Activated naive CD8-positive, alpha-beta T cell treated with anti-CD3 and anti-CD28 coated beads, Interleukin-2, amount 10 ng/mL, durations not matched to agents 7 days and 5 days (primary cell): ENCODE results near the gene GRIK5. TPM values are rescaled to one million over a fixed set of nuclear protein-coding genes. Genes with fewer than 3 reads are reported as not detected.

Experiments
- ATAC-seq: fragments of 150-1000 bp; cut with Tn5 transposase; one replicate; pipeline ENCODE4 v1.10.0; 2021; ENCODE audit warnings: low read depth, moderate library complexity
- POLR2A ChIA-PET: fragments of 350-600 bp; sonication (Branson Sonifier 250); formaldehyde crosslinking; loops from one replicate; lab custom pipeline; 2021; ENCODE audit warnings: antibody characterized with exemption; lab: Charles Lee
- DNase-seq: peaks from one replicate; pipeline ENCODE4 v3.0.0; 2021
- H3K27ac Mint-ChIP-seq: one replicate; pipeline ENCODE4 v1.8.0; 2022; ENCODE audit warnings: mild to moderate bottlenecking, mixed read lengths
- H3K27me3 Mint-ChIP-seq: one replicate; pipeline ENCODE4 v1.8.0; 2022; ENCODE audit warnings: mild to moderate bottlenecking, moderate library complexity, mixed read lengths
- H3K36me3 Mint-ChIP-seq: one replicate; pipeline ENCODE4 v1.8.0; 2021; ENCODE audit warnings: mild to moderate bottlenecking, mixed read lengths
- H3K4me1 Mint-ChIP-seq: one replicate; pipeline ENCODE4 v1.8.0; 2021; ENCODE audit warnings: mixed read lengths
- H3K4me3 Mint-ChIP-seq: one replicate; pipeline ENCODE4 v1.8.0; 2022; ENCODE audit warnings: mild to moderate bottlenecking, moderate library complexity, mixed read lengths
- H3K9me3 Mint-ChIP-seq: one replicate; pipeline ENCODE4 v1.8.0; 2021; ENCODE audit warnings: mixed read lengths
- total RNA-seq, 2 experiments: library from RNA; stranded (reverse); gene quantifications; one replicate each; pipeline ENCODE4 v1.2.3, GENCODE V29; 2021

GRIK5 gene, protein sequence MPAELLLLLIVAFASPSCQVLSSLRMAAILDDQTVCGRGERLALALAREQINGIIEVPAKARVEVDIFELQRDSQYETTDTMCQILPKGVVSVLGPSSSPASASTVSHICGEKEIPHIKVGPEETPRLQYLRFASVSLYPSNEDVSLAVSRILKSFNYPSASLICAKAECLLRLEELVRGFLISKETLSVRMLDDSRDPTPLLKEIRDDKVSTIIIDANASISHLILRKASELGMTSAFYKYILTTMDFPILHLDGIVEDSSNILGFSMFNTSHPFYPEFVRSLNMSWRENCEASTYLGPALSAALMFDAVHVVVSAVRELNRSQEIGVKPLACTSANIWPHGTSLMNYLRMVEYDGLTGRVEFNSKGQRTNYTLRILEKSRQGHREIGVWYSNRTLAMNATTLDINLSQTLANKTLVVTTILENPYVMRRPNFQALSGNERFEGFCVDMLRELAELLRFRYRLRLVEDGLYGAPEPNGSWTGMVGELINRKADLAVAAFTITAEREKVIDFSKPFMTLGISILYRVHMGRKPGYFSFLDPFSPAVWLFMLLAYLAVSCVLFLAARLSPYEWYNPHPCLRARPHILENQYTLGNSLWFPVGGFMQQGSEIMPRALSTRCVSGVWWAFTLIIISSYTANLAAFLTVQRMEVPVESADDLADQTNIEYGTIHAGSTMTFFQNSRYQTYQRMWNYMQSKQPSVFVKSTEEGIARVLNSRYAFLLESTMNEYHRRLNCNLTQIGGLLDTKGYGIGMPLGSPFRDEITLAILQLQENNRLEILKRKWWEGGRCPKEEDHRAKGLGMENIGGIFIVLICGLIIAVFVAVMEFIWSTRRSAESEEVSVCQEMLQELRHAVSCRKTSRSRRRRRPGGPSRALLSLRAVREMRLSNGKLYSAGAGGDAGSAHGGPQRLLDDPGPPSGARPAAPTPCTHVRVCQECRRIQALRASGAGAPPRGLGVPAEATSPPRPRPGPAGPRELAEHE
- total RNA-seq = under 1 TPM; 0.44 to 0.79 TPM

DNA sequence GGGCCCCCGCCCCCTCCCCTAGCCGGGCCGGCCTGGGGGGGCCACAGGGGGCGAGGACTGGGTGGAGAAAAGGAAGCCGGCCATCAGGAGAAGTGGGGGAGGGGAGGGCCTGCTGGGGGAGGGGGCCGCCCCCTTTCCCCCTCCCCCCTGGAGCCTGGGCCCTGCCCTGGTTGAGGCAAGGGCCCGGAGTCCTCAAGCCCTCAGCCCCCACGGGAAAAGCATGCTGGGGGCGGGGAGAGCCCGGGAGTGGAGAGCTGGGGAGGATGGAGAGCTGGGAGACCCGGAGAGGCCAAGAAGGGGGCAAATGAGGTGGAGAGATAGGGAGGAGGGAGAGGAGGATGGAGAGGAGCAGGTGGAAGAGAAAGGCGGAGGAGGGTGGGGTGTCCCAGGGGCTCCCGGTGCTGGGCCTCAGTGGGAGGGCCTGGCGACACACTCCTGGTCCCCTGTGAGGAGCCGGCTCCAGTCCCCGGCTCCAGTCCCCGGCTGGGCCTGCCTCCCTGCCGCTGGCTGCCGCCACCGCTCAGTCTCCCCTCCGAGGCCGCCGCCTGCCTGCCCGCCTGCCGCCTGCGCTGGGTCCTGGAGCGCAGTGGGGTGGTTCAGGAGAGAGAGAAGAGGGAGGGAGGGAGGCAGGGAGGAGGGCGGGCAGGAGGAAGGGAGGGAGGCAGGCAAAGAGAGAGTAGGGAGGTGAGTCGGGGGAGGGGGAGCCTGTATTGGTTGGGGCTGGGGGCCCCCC lies at the start of gene GRIK5:
TSS of gene GRIK5 (minus strand) at position 588 of the 733 bp plus-strand sequence. CDS start 4,436 bp downstream, outside the sequence.
- no peaks in the 10 kb centered on the region for H3K36me3 Mint-ChIP-seq
- no peak within 1 kb of the TSS for H3K27ac Mint-ChIP-seq
- H3K4me1 Mint-ChIP-seq = peaks cover 5% of the 10 kb centered on the region
- ATAC-seq = no peak
- H3K9me3 Mint-ChIP-seq = no peaks in the 10 kb centered on the region
- peaks cover 8% of the 10 kb centered on the region for H3K27me3 Mint-ChIP-seq
- POLR2A ChIA-PET = no interaction called here
- no peak within 1 kb of the TSS for H3K4me3 Mint-ChIP-seq
- no peak for DNase-seq

DNA sequence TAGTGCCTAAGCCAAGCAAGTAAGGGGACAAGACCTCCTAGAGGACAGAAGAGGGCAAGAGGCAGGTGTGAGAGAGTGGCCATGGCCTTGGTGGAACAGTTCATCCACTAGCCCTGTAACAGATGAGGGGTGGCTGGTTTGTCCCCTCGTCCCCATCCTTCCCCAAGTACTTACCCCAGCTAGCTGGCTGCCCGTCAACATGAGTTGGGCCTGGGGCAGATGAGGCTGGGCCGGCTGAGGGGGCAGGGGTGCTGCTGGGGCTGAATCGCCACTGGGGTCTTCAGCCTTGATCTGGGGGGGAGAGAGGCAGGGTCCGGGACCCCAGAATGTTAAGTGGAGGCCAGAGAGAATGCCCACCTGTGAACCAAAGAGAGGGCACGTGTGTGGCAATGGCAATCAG lies 47.1 kb upstream of the GRIK5 start:
- Mint-ChIP-seq H3K4me3 (no peak overlapping the region), H3K36me3 (peaks cover 15% of the 10 kb centered on the region)

DNA sequence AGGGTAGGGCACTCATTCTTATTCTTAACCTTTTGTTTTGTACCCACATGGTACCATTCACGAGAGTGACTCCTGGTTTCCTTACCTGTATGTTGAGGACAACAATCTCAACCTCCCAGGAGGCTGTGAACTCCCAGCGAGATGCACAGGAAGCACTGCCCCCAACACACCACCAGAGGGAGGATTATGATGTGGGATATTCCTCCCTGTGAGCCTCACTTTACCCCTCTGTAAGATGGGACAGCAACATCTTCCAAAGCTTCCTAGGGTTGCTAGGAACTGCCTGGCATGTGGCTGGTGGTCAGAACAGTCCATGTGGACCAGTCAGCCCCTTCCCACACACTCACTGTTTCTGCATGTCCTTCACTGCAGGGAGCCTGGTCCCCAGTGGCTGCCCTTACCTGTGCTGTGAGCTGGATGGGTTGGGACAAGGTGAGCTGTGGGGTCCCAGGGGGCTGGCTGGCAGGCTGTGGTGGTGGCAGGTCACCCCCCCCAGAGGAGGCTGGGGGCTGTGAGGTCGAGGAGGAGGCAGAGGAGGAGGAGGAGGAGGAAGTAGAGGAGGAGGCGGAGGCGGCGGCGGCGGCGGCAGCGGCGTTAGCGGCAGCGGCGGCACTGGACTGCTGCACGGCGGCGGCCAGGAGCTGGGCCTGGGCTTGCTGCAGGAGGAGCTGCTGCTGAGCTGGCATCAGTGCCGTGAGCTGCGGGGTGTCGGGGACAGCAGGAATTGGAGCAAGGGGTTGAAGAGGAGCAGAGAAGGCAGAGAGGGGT lies 46.5 kb upstream of the GRIK5 start:
- peaks cover 31% of the 10 kb centered on the region for H3K4me1 Mint-ChIP-seq
- no peak overlapping the region for H3K4me3 Mint-ChIP-seq
- DNase-seq (no peak), ATAC-seq (no peak)
- H3K27ac Mint-ChIP-seq = no peak overlapping the region
- H3K36me3 Mint-ChIP-seq = peaks cover 15% of the 10 kb centered on the region
- no peaks in the 10 kb centered on the region for H3K9me3 Mint-ChIP-seq
- H3K27me3 Mint-ChIP-seq = no peaks in the 10 kb centered on the region
- POLR2A ChIA-PET = no interaction called here

More for the DNA sequence above, 47.1 kb upstream of the GRIK5 start:
- no peak for DNase-seq
- H3K27me3 Mint-ChIP-seq = no peaks in the 10 kb centered on the region
- POLR2A ChIA-PET = no interaction called here
- no peak for ATAC-seq
- peaks cover 32% of the 10 kb centered on the region for H3K4me1 Mint-ChIP-seq
- no peak overlapping the region for H3K27ac Mint-ChIP-seq
- H3K9me3 Mint-ChIP-seq = no peaks in the 10 kb centered on the region

DNA sequence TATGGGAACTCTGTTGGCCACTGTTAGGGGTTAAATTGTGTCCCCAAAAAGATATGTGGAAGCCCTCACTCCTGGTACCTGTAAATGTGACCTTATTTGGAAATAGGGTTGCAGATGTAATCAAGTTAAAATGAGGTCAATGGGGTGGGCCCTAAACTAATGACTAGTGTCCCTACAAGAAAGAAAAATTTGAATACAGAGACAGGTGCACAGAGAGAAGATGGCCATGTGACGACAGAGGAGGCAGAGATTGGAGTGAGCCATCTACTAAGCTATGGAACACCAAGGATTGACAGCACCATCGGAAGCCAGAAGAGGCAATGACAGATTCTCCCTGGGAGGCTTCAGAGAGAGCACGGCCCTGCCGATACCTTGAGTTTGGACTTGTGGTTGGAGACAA lies 45.7 kb upstream of the GRIK5 start:
- Mint-ChIP-seq H3K27me3 (no peaks in the 10 kb centered on the region), H3K4me1 (peaks cover 24% of the 10 kb centered on the region), H3K27ac (peak overlapping the region; percentile 31), H3K36me3 (peaks cover 15% of the 10 kb centered on the region), H3K4me3 (no peak overlapping the region), H3K9me3 (no peaks in the 10 kb centered on the region)
- DNase-seq = no peak
- POLR2A ChIA-PET = no interaction called here
- ATAC-seq = no peak

DNA sequence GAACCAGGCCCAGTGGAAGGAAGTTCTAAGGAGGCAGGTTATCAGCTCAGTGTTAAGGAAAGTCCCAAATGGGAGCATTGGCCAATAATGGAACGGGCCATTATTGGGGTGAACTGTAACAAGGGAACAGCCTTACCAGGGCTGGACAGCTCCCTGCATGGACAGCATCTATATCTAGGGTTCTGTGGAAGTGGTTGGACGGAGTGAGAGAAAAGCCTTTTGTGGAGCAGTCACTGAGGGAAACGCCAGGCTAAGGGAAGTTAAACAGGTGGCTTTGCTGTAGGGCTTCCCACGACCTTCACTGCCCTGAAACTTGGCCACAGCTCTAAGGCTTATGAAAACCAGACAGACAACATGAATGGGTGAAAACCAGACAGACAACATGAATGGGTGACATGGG lies 45.2 kb upstream of the GRIK5 start:
- no peaks in the 10 kb centered on the region for H3K27me3 Mint-ChIP-seq
- DNase-seq (no peak), ATAC-seq (no peak)
- POLR2A ChIA-PET = no interaction called here
- H3K4me3 Mint-ChIP-seq = no peak overlapping the region
- H3K9me3 Mint-ChIP-seq = no peaks in the 10 kb centered on the region
- H3K36me3 Mint-ChIP-seq = peaks cover 15% of the 10 kb centered on the region
- H3K4me1 Mint-ChIP-seq = peaks cover 23% of the 10 kb centered on the region
- H3K27ac Mint-ChIP-seq = no peak overlapping the region

DNA sequence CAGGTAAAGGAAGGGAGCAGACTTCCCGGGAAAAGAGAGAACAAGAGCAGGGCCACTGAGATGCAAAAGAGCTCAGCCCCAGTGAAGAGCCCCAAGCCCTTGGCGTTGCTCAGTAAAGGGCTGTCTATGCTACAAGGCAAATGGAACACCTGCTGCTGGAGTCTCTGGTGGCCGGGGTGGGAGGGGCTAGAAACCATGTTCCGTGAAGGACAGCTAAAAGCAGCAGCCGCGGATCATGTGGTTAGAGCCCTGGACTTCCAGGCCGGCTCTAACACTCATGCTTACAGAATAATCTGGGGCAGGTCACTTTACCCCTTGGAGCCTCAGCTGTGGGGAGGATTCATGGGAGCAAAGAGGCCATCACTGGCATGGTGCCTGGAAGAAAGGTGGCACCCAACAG lies 44.4 kb upstream of the GRIK5 start:
- DNase-seq (no peak), ATAC-seq (no peak)
- no peaks in the 10 kb centered on the region for H3K27me3 Mint-ChIP-seq
- peak overlapping the region; percentile 14 for H3K27ac Mint-ChIP-seq
- no peaks in the 10 kb centered on the region for H3K9me3 Mint-ChIP-seq
- peaks cover 15% of the 10 kb centered on the region for H3K36me3 Mint-ChIP-seq
- H3K4me1 Mint-ChIP-seq = peaks cover 23% of the 10 kb centered on the region
- POLR2A ChIA-PET = interaction anchor here (0.9 kb wide), 1 partner anchor 85 kb away, joined by 3 read pairs; no protein-coding TSS in a partner anchor
- H3K4me3 Mint-ChIP-seq = no peak overlapping the region

DNA sequence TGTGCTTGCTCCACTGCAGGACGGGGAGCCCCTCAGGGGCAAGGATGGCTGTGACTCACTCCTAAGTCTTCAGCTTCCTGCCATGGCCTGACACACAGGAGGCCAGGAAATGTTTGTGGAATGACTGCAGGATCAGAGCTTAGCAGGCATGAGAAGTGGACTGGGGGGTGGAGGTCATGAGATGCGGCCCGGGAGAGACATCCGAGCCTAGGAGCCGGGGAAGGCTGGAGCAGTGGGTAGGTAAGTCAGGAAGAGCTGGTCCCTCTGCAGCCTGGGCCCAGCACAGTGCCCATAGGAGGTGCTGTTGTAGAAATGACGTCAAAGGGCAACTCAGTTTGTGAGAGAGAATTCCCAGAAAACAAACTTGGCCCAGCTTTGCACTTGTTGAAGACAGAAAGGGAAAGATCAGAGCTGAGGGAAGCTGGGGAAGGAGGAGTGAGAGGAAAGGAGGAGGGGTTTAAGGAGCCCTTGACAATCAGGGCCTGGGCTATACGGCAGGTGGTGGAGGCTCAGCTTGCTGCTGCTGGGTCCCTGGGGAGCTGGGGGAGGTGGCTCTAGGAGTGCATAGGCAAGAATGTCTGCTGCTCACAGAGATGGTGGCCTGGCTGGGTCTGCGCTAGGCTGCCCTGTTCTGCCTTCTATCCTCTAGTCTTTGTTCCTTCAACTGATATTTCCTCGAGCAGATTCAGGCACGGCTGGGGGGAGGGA lies 43.8 kb upstream of the GRIK5 start:
- Mint-ChIP-seq H3K36me3 (peaks cover 15% of the 10 kb centered on the region), H3K4me1 (peaks cover 24% of the 10 kb centered on the region)

DNA sequence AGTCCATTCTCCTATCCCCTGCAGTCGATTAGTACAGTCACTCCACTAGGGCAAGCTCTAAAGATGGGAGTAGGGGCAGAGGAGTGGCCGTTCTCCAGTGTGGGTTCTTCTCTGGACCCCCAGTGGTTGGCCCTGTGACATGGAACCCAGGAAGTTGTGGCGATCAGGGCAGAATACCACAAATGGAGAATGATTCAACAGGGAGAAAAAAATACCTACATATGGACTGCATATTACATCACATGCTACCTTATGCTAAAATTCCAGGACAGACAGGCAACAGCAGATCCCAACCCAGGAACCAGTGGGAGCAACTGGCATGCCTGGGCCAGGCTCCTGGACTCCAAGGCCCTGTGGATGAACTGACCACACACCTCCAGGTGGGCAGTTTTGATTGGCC lies 41.8 kb upstream of the GRIK5 start:
- Mint-ChIP-seq H3K4me3 (no peak overlapping the region), H3K4me1 (peaks cover 27% of the 10 kb centered on the region), H3K36me3 (peaks cover 14% of the 10 kb centered on the region), H3K27me3 (no peaks in the 10 kb centered on the region), H3K9me3 (no peaks in the 10 kb centered on the region), H3K27ac (peak overlapping the region; percentile 50)
- no peak for DNase-seq
- POLR2A ChIA-PET = interaction anchor here (0.7 kb wide), 2 partner anchors 12 to 114 kb away, joined by 3 read pairs; no protein-coding TSS in a partner anchor
- ATAC-seq = no peak

More for the DNA sequence above, 43.8 kb upstream of the GRIK5 start:
- POLR2A ChIA-PET = interaction anchor here (0.6 to 0.9 kb wide), 3 partner anchors 10 to 85 kb away, joined by 3 to 4 read pairs (median 3); no protein-coding TSS in a partner anchor
- ATAC-seq (no peak), DNase-seq (no peak)
- no peaks in the 10 kb centered on the region for H3K9me3 Mint-ChIP-seq
- H3K27ac Mint-ChIP-seq = peak overlapping the region; percentile 14
- no peak overlapping the region for H3K4me3 Mint-ChIP-seq
- no peaks in the 10 kb centered on the region for H3K27me3 Mint-ChIP-seq

DNA sequence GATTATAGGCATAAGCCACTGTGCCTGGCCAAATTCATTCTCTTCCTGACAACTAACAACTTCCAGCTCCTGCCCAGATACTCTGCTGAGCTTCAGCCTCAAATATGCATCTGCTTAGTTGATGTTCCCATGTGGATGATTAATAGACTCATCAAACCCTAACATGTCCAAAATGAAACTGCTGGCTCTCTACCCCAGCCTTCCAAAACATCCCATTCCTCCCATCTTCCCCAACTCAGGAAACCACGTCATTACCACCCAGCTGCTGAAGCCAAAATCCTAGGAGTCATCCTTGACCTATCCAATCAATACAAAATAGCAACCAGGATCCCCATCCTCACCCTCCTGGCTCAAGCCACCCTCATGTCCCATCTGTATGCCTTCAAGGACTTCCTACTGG lies 41.4 kb upstream of the GRIK5 start:
- no peaks in the 10 kb centered on the region for H3K27me3 Mint-ChIP-seq
- H3K4me1 Mint-ChIP-seq = peaks cover 29% of the 10 kb centered on the region
- peaks cover 11% of the 10 kb centered on the region for H3K36me3 Mint-ChIP-seq
- ATAC-seq (no peak), DNase-seq (no peak)
- H3K9me3 Mint-ChIP-seq = no peaks in the 10 kb centered on the region
- H3K4me3 Mint-ChIP-seq = no peak overlapping the region
- H3K27ac Mint-ChIP-seq = peak overlapping the region; percentile 50
- POLR2A ChIA-PET = interaction anchor here (0.7 kb wide), 2 partner anchors 12 to 115 kb away, joined by 3 read pairs; no protein-coding TSS in a partner anchor

DNA sequence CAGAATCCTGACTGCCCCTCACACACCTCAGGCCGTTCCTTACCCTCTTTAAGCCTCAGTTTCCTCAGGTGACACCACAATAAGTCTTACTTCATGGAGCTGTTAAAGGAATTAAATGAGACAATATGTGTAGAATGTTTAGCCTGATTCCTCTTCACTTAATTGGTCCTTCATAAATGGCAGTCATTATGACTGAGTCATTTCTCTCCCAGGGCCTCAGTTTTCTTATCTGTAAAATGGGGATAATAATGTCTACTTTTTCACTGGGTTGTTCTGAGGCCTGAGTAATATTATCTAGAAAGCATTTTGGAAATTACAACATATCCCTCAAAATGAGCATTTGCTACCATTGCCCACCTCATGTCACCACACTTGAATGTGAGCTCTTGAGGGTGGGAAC lies 40.7 kb upstream of the GRIK5 start:
- Mint-ChIP-seq H3K36me3 (peaks cover 8% of the 10 kb centered on the region), H3K27ac (no peak overlapping the region), H3K27me3 (no peaks in the 10 kb centered on the region), H3K4me1 (peaks cover 29% of the 10 kb centered on the region), H3K4me3 (no peak overlapping the region), H3K9me3 (no peaks in the 10 kb centered on the region)
- no peak for DNase-seq
- POLR2A ChIA-PET = no interaction called here
- no peak for ATAC-seq

DNA sequence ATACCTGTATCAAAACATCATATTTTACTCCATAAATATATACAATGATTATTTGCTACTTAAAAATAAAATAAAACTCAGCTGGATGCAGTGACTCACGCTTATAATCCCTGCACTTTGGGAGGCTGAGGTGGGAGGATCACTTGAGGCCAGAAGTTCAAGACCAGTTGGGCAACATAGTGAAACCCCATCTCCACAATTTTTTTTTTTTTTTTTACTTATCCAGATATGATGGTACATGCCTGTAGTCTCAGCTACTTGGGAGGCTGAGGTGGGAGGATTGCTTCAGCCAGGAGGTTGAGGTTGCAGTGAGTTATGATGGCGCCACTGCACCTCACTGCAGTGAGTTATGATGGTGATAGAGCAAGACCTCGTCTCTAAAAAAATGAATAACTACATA lies 39.9 kb upstream of the GRIK5 start:
- POLR2A ChIA-PET = no interaction called here
- DNase-seq = no peak
- ATAC-seq = no peak
- Mint-ChIP-seq H3K4me3 (no peak overlapping the region), H3K36me3 (peaks cover 7% of the 10 kb centered on the region), H3K4me1 (peaks cover 26% of the 10 kb centered on the region), H3K9me3 (no peaks in the 10 kb centered on the region), H3K27ac (no peak overlapping the region), H3K27me3 (no peaks in the 10 kb centered on the region)
